MCF 10A (cell line): ENCODE results near the gene ARHGEF4. TPM values are rescaled to one million over a fixed set of nuclear protein-coding genes. Genes with fewer than 3 reads are reported as not detected.
"Not testable (repeated sequence)": the region's sequence is repeated elsewhere in the genome, so short reads cannot be mapped to it uniquely, and the experiment has no call there.

Experiments
- BruUV-seq: library from RNA; stranded (reverse); fragments of 400-500 nt; replicated peaks from 2 replicates; lab custom pipeline; 2021; lab: Mats Ljungman, UMichigan
- CTCF ChIA-PET: fragments of 300-600 bp; sonication (Branson Sonifier 250); formaldehyde crosslinking; extraction: SDS; loops from one replicate; lab custom pipeline; 2021; ENCODE audit warnings: antibody characterized with exemption, inconsistent platforms; lab: Yijun Ruan, JAX
- POLR2A ChIA-PET: fragments of 300-600, 350-650 bp; sonication (Branson Sonifier 250); formaldehyde crosslinking; extraction: SDS; loops from one replicate; lab custom pipeline; 2020; ENCODE audit warnings: antibody characterized with exemption, inconsistent platforms; lab: Yijun Ruan, JAX
- DNase-seq: peaks from one replicate; pipeline ENCODE4 v3.0.0-alpha.2; 2018; ENCODE audit not compliant: unreplicated experiment
- H3K27ac Mint-ChIP-seq: one replicate; pipeline ENCODE4 v1.8.0; 2022; ENCODE audit warnings: mild to moderate bottlenecking, low read depth, mixed read lengths; ENCODE audit not compliant: unreplicated experiment
- H3K27me3 Mint-ChIP-seq: one replicate; pipeline ENCODE4 v1.8.0; 2022; ENCODE audit warnings: mixed read lengths; ENCODE audit not compliant: insufficient read depth, unreplicated experiment
- H3K36me3 Mint-ChIP-seq: one replicate; pipeline ENCODE4 v1.8.0; 2022; ENCODE audit warnings: mild to moderate bottlenecking, moderate library complexity, mixed read lengths; ENCODE audit not compliant: insufficient read depth, unreplicated experiment
- H3K4me1 Mint-ChIP-seq: one replicate; pipeline ENCODE4 v1.8.0; 2022; ENCODE audit warnings: mixed read lengths; ENCODE audit not compliant: insufficient read depth, unreplicated experiment
- H3K4me3 Mint-ChIP-seq: one replicate; pipeline ENCODE4 v1.8.0; 2022; ENCODE audit warnings: mild to moderate bottlenecking, moderate library complexity, mixed read lengths; ENCODE audit not compliant: unreplicated experiment
- H3K9me3 Mint-ChIP-seq: one replicate; pipeline ENCODE4 v1.8.0; 2022; ENCODE audit warnings: mixed read lengths; ENCODE audit not compliant: unreplicated experiment
- intact Hi-C: fragments of 100-400 bp; cut with micrococcal nuclease; formaldehyde crosslinking; loops from 2 replicates; pipeline ENCODE4 v1.14.1; 2022
- total RNA-seq: library from RNA; stranded (reverse); gene quantifications from 2 replicates; pipeline ENCODE4 v1.2.3, GENCODE V29; 2022
- TF ChIP-seq, protein P1 (sequence below): fragments of 200-600 bp; IDR thresholded peaks from one replicate; pipeline ENCODE4 v1.8.0; 2022; ENCODE audit warnings: antibody characterized with exemption, mild to moderate bottlenecking; ENCODE audit not compliant: unreplicated experiment

Gene ARHGEF4
- total RNA-seq, 1 experiment from 2014 or later = 52.0 TPM

- no TSS peak for BruUV-seq
- no peak overlapping the region for H3K4me3 Mint-ChIP-seq
- CTCF ChIA-PET = interaction anchor here (1.1 kb wide), 1 partner anchor 279 kb away, joined by 4 read pairs; no protein-coding TSS in a partner anchor
- TF ChIP-seq, protein P1, sequence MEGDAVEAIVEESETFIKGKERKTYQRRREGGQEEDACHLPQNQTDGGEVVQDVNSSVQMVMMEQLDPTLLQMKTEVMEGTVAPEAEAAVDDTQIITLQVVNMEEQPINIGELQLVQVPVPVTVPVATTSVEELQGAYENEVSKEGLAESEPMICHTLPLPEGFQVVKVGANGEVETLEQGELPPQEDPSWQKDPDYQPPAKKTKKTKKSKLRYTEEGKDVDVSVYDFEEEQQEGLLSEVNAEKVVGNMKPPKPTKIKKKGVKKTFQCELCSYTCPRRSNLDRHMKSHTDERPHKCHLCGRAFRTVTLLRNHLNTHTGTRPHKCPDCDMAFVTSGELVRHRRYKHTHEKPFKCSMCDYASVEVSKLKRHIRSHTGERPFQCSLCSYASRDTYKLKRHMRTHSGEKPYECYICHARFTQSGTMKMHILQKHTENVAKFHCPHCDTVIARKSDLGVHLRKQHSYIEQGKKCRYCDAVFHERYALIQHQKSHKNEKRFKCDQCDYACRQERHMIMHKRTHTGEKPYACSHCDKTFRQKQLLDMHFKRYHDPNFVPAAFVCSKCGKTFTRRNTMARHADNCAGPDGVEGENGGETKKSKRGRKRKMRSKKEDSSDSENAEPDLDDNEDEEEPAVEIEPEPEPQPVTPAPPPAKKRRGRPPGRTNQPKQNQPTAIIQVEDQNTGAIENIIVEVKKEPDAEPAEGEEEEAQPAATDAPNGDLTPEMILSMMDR = no peak
- POLR2A ChIA-PET = no interaction called here
- DNase-seq = no peak
- peaks cover 98% of the 10 kb centered on the region for H3K36me3 Mint-ChIP-seq
- peaks cover 18% of the 10 kb centered on the region for H3K4me1 Mint-ChIP-seq
- intact Hi-C loops = no loop called here
- H3K27me3 Mint-ChIP-seq = no peaks in the 10 kb centered on the region
- H3K27ac Mint-ChIP-seq = no peak overlapping the region
- no peaks in the 10 kb centered on the region for H3K9me3 Mint-ChIP-seq
Observed at GRCh38 chr2:131076707-131077106, 240.0 kb downstream of the ARHGEF4 start.

DNA sequence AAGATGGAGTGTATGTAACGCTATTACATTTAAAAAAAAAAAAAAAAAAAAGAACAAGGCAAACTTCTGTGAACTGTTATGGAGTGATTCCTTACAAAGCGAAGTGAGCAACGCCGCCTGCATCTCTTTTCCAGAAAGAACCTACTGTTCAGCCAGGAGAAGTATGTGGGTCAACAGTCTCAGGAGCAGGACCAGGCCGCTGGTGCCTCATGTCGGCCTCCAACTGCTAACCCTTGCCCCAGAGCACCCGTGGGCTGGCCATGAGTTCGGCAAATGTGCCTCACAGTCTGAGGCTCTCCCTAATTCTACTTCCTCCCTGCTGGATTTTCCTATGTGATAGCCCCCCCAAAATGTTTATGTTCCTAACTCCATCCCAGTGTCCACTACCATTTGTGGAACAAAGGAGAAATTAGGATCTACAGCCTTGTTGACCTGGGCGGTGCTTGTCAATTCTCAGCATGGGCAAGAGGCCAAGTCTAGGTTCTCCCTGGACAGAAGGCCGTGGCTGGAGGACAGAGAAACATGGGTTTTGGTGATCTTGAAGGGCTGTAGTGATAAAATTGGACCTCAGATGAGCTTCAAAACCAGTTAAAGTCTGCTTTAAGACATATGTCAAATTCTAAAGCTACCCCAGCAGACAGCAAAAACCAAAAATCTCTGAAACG lies 240.6 kb downstream of the ARHGEF4 start:
- DNase-seq = no peak
- intact Hi-C loops = no loop called here
- BruUV-seq = no TSS peak
- TF ChIP-seq, protein P1 = no peak
- Mint-ChIP-seq H3K27ac (no peak overlapping the region), H3K4me3 (no peak overlapping the region), H3K36me3 (peaks cover 100% of the 10 kb centered on the region), H3K4me1 (peaks cover 18% of the 10 kb centered on the region), H3K9me3 (no peaks in the 10 kb centered on the region), H3K27me3 (no peaks in the 10 kb centered on the region)
- ChIA-PET CTCF (interaction anchor here (1.1 to 1.2 kb wide), 3 partner anchors 11 to 280 kb away, joined by 3 to 4 read pairs (median 3); no protein-coding TSS in a partner anchor), POLR2A (no interaction called here)

- intact Hi-C loops = no loop called here
- no TSS peak for BruUV-seq
- ChIA-PET CTCF (interaction anchor here (0.9 to 1.2 kb wide), 3 partner anchors 10 to 280 kb away, joined by 3 read pairs; no protein-coding TSS in a partner anchor), POLR2A (interaction anchor here (1.0 kb wide), 1 partner anchor 15 kb away, joined by 4 read pairs; no protein-coding TSS in a partner anchor)
- Mint-ChIP-seq H3K27ac (peak overlapping the region; percentile 2), H3K9me3 (no peaks in the 10 kb centered on the region), H3K36me3 (peaks cover 100% of the 10 kb centered on the region), H3K4me1 (peaks cover 18% of the 10 kb centered on the region), H3K27me3 (no peaks in the 10 kb centered on the region), H3K4me3 (no peak overlapping the region)
- TF ChIP-seq, protein P1 = no peak
- DNase-seq = no peak
Observed at GRCh38 chr2:131077966-131078365, 241.3 kb downstream of the ARHGEF4 start.

GRCh38 chr2:131079931-131080330 lies 243.2 kb downstream of the ARHGEF4 start:
- H3K27me3 Mint-ChIP-seq, BruUV-seq, intact Hi-C loops, H3K27ac Mint-ChIP-seq, H3K4me3 Mint-ChIP-seq, DNase-seq, H3K9me3 Mint-ChIP-seq: not testable (repeated sequence)
- Mint-ChIP-seq H3K36me3 (peaks cover 92% of the 10 kb centered on the region), H3K4me1 (peaks cover 11% of the 10 kb centered on the region)
- ChIA-PET POLR2A (interaction anchor here (1.2 kb wide), 1 partner anchor 8 kb away, joined by 4 read pairs; no protein-coding TSS in a partner anchor), CTCF (interaction anchor here (1.2 kb wide), 2 partner anchors 13 to 282 kb away, joined by 3 to 5 read pairs; partner anchors contain the start of gene FAM168B)
